Activated CD8-positive, alpha-beta T cell treated with anti-CD3 and anti-CD28 coated beads for 36 hours (primary cell): ENCODE measurements around the gene TBCCD1. TPM values are rescaled to one million over a fixed set of nuclear protein-coding genes. Genes with fewer than 3 reads are reported as not detected.

Source experiments
- ATAC-seq: fragments of 200-7000 bp; cut with Tn5 transposase; one replicate; pipeline ENCODE4 v1.10.0; 2021; ENCODE audit warnings: mild to moderate bottlenecking, moderate library complexity
- CTCF ChIA-PET: fragments of 350-600 bp; sonication (Branson Sonifier 250); formaldehyde crosslinking; loops from one replicate; lab custom pipeline; 2021; ENCODE audit warnings: antibody characterized with exemption; lab: Charles Lee
- POLR2A ChIA-PET: fragments of 350-600 bp; sonication (Branson Sonifier 250); formaldehyde crosslinking; loops from one replicate; lab custom pipeline; 2021; ENCODE audit warnings: antibody characterized with exemption; lab: Charles Lee
- DNase-seq: peaks from one replicate; pipeline ENCODE4 v3.0.0-alpha.2; 2020
- H3K27ac Mint-ChIP-seq: one replicate; pipeline ENCODE4 v1.8.0; 2021; ENCODE audit warnings: mild to moderate bottlenecking, mixed read lengths
- H3K27me3 Mint-ChIP-seq: one replicate; pipeline ENCODE4 v1.8.0; 2021; ENCODE audit warnings: mixed read lengths
- H3K36me3 Mint-ChIP-seq: one replicate; pipeline ENCODE4 v1.8.0; 2021; ENCODE audit warnings: low read depth, mixed read lengths
- H3K4me1 Mint-ChIP-seq: one replicate; pipeline ENCODE4 v1.8.0; 2021; ENCODE audit warnings: low read depth, mixed read lengths
- H3K4me3 Mint-ChIP-seq: one replicate; pipeline ENCODE4 v1.8.0; 2021; ENCODE audit warnings: mild to moderate bottlenecking, moderate library complexity, mixed read lengths
- H3K9me3 Mint-ChIP-seq: one replicate; pipeline ENCODE4 v1.8.0; 2021; ENCODE audit warnings: mixed read lengths
- CTCF ChIP-seq: fragments of 200-600 bp; IDR thresholded peaks from one replicate; pipeline ENCODE4 v1.8.0; 2022; ENCODE audit warnings: antibody characterized with exemption, mild to moderate bottlenecking
- intact Hi-C: fragments of 100-400 bp; cut with micrococcal nuclease; formaldehyde crosslinking; loops from one replicate; pipeline ENCODE4 v1.10.0; 2022
- total RNA-seq, 2 experiments: library from RNA; stranded (reverse); gene quantifications; one replicate each; pipeline ENCODE4 v1.2.3, GENCODE V29; 2021

The TBCCD1 gene
- total RNA-seq, 2 experiments from 2014 or later = 9.8 to 10.8 TPM

- H3K9me3 Mint-ChIP-seq = no peaks in the 10 kb centered on the region
- intact Hi-C loops = loop anchor here (1.0 to 5.0 kb wide), 2 partner anchors 281 to 558 kb away; no protein-coding TSS in a partner anchor
- H3K4me3 Mint-ChIP-seq = no peak overlapping the region
- ATAC-seq (peak; percentile 85), DNase-seq (peak; percentile 90)
- peaks cover 58% of the 10 kb centered on the region for H3K4me1 Mint-ChIP-seq
- no peak overlapping the region for H3K27ac Mint-ChIP-seq
- TF ChIP-seq CTCF = peak; percentile 79
- H3K36me3 Mint-ChIP-seq = peaks cover 8% of the 10 kb centered on the region
- no peaks in the 10 kb centered on the region for H3K27me3 Mint-ChIP-seq
- ChIA-PET CTCF (interaction anchor here (0.5 to 9.7 kb wide), 90 partner anchors 8 to 883 kb away, joined by 3 to 147 read pairs (median 4); partner anchors contain the start of genes DGKG, DNAJB11, ETV5 and TBCCD1), POLR2A (interaction anchor here (0.6 to 1.2 kb wide), 5 partner anchors 13 to 212 kb away, joined by 3 to 10 read pairs (median 3); no protein-coding TSS in a partner anchor)
These were observed 26.8 kb downstream of the TBCCD1 start for GRCh38 chr3:186540221-186540834.

GRCh38 chr3:186538779-186539178, 28.4 kb downstream of the TBCCD1 start:
- no peak for TF ChIP-seq CTCF
- intact Hi-C loops = loop anchor here (5.0 to 10.0 kb wide), 2 partner anchors 76 to 124 kb away; no protein-coding TSS in a partner anchor
- H3K36me3 Mint-ChIP-seq = peaks cover 6% of the 10 kb centered on the region
- POLR2A ChIA-PET = interaction anchor here (1.1 to 1.8 kb wide), 3 partner anchors 20 to 559 kb away, joined by 3 to 5 read pairs (median 4); partner anchors contain the start of gene DNAJB11
- H3K4me1 Mint-ChIP-seq = peaks cover 72% of the 10 kb centered on the region
- H3K9me3 Mint-ChIP-seq = no peaks in the 10 kb centered on the region
- H3K4me3 Mint-ChIP-seq = no peak overlapping the region
- no peaks in the 10 kb centered on the region for H3K27me3 Mint-ChIP-seq
- DNase-seq (no peak), ATAC-seq (no peak)
- H3K27ac Mint-ChIP-seq = no peak overlapping the region
- CTCF ChIA-PET = interaction anchor here (0.7 to 9.7 kb wide), 23 partner anchors 8 to 882 kb away, joined by 3 to 147 read pairs (median 4); partner anchors contain the start of gene TBCCD1

GRCh38 chr3:186536883-186537844, 30.0 kb downstream of the TBCCD1 start:
- DNase-seq (no peak), ATAC-seq (no peak)
- Mint-ChIP-seq H3K9me3 (no peaks in the 10 kb centered on the region), H3K4me3 (no peak overlapping the region), H3K27ac (peak overlapping the region; percentile 21), H3K36me3 (peaks cover 6% of the 10 kb centered on the region), H3K27me3 (no peaks in the 10 kb centered on the region), H3K4me1 (peaks cover 88% of the 10 kb centered on the region)
- TF ChIP-seq CTCF = no peak
- ChIA-PET POLR2A (interaction anchor here (0.7 to 1.3 kb wide), 6 partner anchors 8 to 560 kb away, joined by 3 to 4 read pairs (median 4); no protein-coding TSS in a partner anchor), CTCF (interaction anchor here (0.7 to 9.7 kb wide), 6 partner anchors 19 to 594 kb away, joined by 3 to 82 read pairs (median 11); no protein-coding TSS in a partner anchor)
- intact Hi-C loops = loop anchor here (5.0 to 10.0 kb wide), 2 partner anchors 75 to 122 kb away; no protein-coding TSS in a partner anchor

- H3K4me3 Mint-ChIP-seq = peak overlapping the region; percentile 49
- H3K9me3 Mint-ChIP-seq = no peaks in the 10 kb centered on the region
- H3K27me3 Mint-ChIP-seq = no peaks in the 10 kb centered on the region
- ATAC-seq (peak; percentile 87), DNase-seq (peak; percentile 73)
- TF ChIP-seq CTCF = no peak
- intact Hi-C loops = loop anchor here (2.0 to 10.0 kb wide), 2 partner anchors 19 to 119 kb away; no protein-coding TSS in a partner anchor
- POLR2A ChIA-PET = interaction anchor here (0.6 to 3.5 kb wide), 8 partner anchors 15 to 620 kb away, joined by 3 to 32 read pairs (median 6); partner anchors contain the start of genes DNAJB11, EIF4A2, TBCCD1 and TRA2B
- peaks cover 12% of the 10 kb centered on the region for H3K36me3 Mint-ChIP-seq
- CTCF ChIA-PET = interaction anchor here (0.7 to 9.7 kb wide), 14 partner anchors 16 to 873 kb away, joined by 3 to 82 read pairs (median 5); no protein-coding TSS in a partner anchor
- H3K27ac Mint-ChIP-seq = peak overlapping the region; percentile 96
- peaks cover 92% of the 10 kb centered on the region for H3K4me1 Mint-ChIP-seq
These were observed 32.9 kb downstream of the TBCCD1 start for GRCh38 chr3:186534113-186534669.
